ENCODE results near the gene PRXL2B.

- no peak for TF ChIP-seq CTCF (IDR thresholded peaks at IDR 0.05)
- TF ChIP-seq POLR2A (IDR thresholded peaks at IDR 0.05), result no peak
Measured at GRCh38 chr1:2635361-2636010, 48.9 kb downstream of the PRXL2B start.
